NCI-H2227 (cell line): Measurements from ENCODE around the gene CEBPG.
A peak's percentile ranks its signal among the peaks of the same experiment; 100 is the strongest.

Experiments
- DNase-seq: peaks from one replicate; lab custom pipeline; 2025; ENCODE audit not compliant: unreplicated experiment; lab: John Stamatoyannopoulos, UW

Gene CEBPG

GRCh38 chr19:33373453-33374235 is at the start of gene CEBPG:
Gene CEBPG (plus strand): TSS chr19:33373709. CDS start chr19:33379240, 5,531 bp downstream.
- peak; percentile 100 for DNase-seq

- DNase-seq: no peak
Measured at GRCh38 chr19:33324628-33325027, 48.9 kb upstream of the CEBPG start.

- DNase-seq: no peak
Measured at GRCh38 chr19:33325920-33326319, 47.6 kb upstream of the CEBPG start.

GRCh38 chr19:33329060-33329459 is 44.4 kb upstream of the CEBPG start:
- DNase-seq: no peak

- DNase-seq: no peak
Measured at GRCh38 chr19:33329736-33330135, 43.8 kb upstream of the CEBPG start.

- no peak for DNase-seq
Measured at GRCh38 chr19:33332248-33332647, 41.3 kb upstream of the CEBPG start.

GRCh38 chr19:33333151-33333550 is 40.4 kb upstream of the CEBPG start:
- no peak for DNase-seq

GRCh38 chr19:33333642-33334041 is 39.9 kb upstream of the CEBPG start:
- no peak for DNase-seq

- no peak for DNase-seq
Measured at GRCh38 chr19:33334271-33334670, 39.2 kb upstream of the CEBPG start.

GRCh38 chr19:33335446-33335845 is 38.1 kb upstream of the CEBPG start:
- no peak for DNase-seq

GRCh38 chr19:33339016-33339984 is 34.2 kb upstream of the CEBPG start:
- DNase-seq: no peak

GRCh38 chr19:33340991-33341390 is 32.5 kb upstream of the CEBPG start:
- DNase-seq: no peak

GRCh38 chr19:33343301-33343700 is 30.2 kb upstream of the CEBPG start:
- no peak for DNase-seq

GRCh38 chr19:33343859-33344572 is 29.5 kb upstream of the CEBPG start:
- peak; percentile 85 for DNase-seq

GRCh38 chr19:33344573-33344925 is 29.0 kb upstream of the CEBPG start:
- DNase-seq: no peak

GRCh38 chr19:33345163-33345562 is 28.3 kb upstream of the CEBPG start:
- DNase-seq: no peak

- DNase-seq: no peak
Measured at GRCh38 chr19:33346665-33347064, 26.8 kb upstream of the CEBPG start.

GRCh38 chr19:33347300-33347699 is 26.2 kb upstream of the CEBPG start:
- DNase-seq: no peak

GRCh38 chr19:33348301-33349010 is 25.1 kb upstream of the CEBPG start:
- no peak for DNase-seq
